Tibial nerve (tissue), 3 donors: ENCODE data around the gene SCGB1C2.
"Not testable (repeated sequence)": the region's sequence is repeated elsewhere in the genome, so short reads cannot be mapped to it uniquely, and the experiment has no call there.

ENCODE experiments used
- CTCF ChIP-seq, 5 experiments: fragments of 200-600 bp in 3 of 5; fragments of 450-650 bp in 2 of 5; sonication (generic) in 3 of 5; IDR thresholded peaks; one replicate each; pipeline ENCODE4 v1.5.1; 2016 to 2019; ENCODE audit warnings: antibody characterized with exemption in 5 of 5, mild to moderate bottlenecking in 3 of 5, moderate library complexity in 2 of 5
- POLR2A ChIP-seq, 2 donors: fragments of 450-650 bp; IDR thresholded peaks; one replicate each; pipeline ENCODE4 v1.6.1; 2017; ENCODE audit warnings: antibody characterized with exemption in 2 of 2, mild to moderate bottlenecking in 2 of 2, moderate library complexity in 2 of 2

GRCh38 chr17:135022-135421, 2.3 kb upstream of the SCGB1C2 start:
- not testable (repeated sequence) for TF ChIP-seq CTCF, POLR2A (IDR thresholded peaks at IDR 0.05)
